GM21717 (cell line): ENCODE measurements around the gene CITED4.
"Not testable (repeated sequence)": the region's sequence is repeated elsewhere in the genome, so short reads cannot be mapped to it uniquely, and the experiment has no call there.

Experiments used
- ATAC-seq: cut with Tn5 transposase; IDR thresholded peaks from one replicate; pipeline ENCODE4 v1.9.1; 2021; ENCODE audit warnings: mild to moderate bottlenecking, moderate library complexity; ENCODE audit not compliant: unreplicated experiment

Gene CITED4

GRCh38 chr1:40862008-40862863 is at the start of gene CITED4:
TSS of gene CITED4 (minus strand) at chr1:40862363. CDS start at chr1:40862127, 236 bp downstream.
- peak; percentile 89 for ATAC-seq

GRCh38 chr1:40911105-40911504 is 48.9 kb upstream of the CITED4 start:
- no peak for ATAC-seq

- ATAC-seq, result no peak
Measured at GRCh38 chr1:40909281-40909680, 47.1 kb upstream of the CITED4 start.

- ATAC-seq, result no peak
Measured at GRCh38 chr1:40908350-40908749, 46.2 kb upstream of the CITED4 start.

GRCh38 chr1:40907899-40908298 is 45.7 kb upstream of the CITED4 start:
- no peak for ATAC-seq

GRCh38 chr1:40906781-40907400 is 44.7 kb upstream of the CITED4 start:
- no peak for ATAC-seq

GRCh38 chr1:40905061-40905460 is 42.9 kb upstream of the CITED4 start:
- no peak for ATAC-seq

- ATAC-seq, result no peak
Measured at GRCh38 chr1:40903106-40903505, 40.9 kb upstream of the CITED4 start.

- ATAC-seq, result no peak
Measured at GRCh38 chr1:40901886-40902852, 40.0 kb upstream of the CITED4 start.

- no peak for ATAC-seq
Measured at GRCh38 chr1:40899230-40899870, 37.2 kb upstream of the CITED4 start.

GRCh38 chr1:40898431-40898901 is 36.3 kb upstream of the CITED4 start:
- no peak for ATAC-seq

- ATAC-seq, result no peak
Measured at GRCh38 chr1:40897513-40897912, 35.4 kb upstream of the CITED4 start.

- no peak for ATAC-seq
Measured at GRCh38 chr1:40896482-40896881, 34.3 kb upstream of the CITED4 start.

GRCh38 chr1:40895601-40896000 is 33.4 kb upstream of the CITED4 start:
- ATAC-seq, result no peak

GRCh38 chr1:40894858-40895257 is 32.7 kb upstream of the CITED4 start:
- not testable (repeated sequence) for ATAC-seq

- ATAC-seq, result no peak
Measured at GRCh38 chr1:40894455-40894854, 32.3 kb upstream of the CITED4 start.

GRCh38 chr1:40893946-40894345 is 31.8 kb upstream of the CITED4 start:
- no peak for ATAC-seq

GRCh38 chr1:40892354-40892753 is 30.2 kb upstream of the CITED4 start:
- ATAC-seq, result no peak

GRCh38 chr1:40890771-40891170 is 28.6 kb upstream of the CITED4 start:
- no peak for ATAC-seq

GRCh38 chr1:40887652-40888051 is 25.5 kb upstream of the CITED4 start:
- ATAC-seq, result no peak

- no peak for ATAC-seq
Measured at GRCh38 chr1:40887012-40887378, 24.8 kb upstream of the CITED4 start.
